ENCODE measurements around the gene METRN. TPM values are rescaled to one million over a fixed set of nuclear protein-coding genes. Genes with fewer than 3 reads are reported as not detected.

The METRN gene
- total and polyA plus RNA-seq, 2 of the 4 experiments (the other 2 are of a cell fraction): 6.1 to 48.2 TPM

Other genes starting within 250 kb of the METRN start
- gene CAPN15, start 187.4 kb upstream of the METRN start, total RNA-seq (2012; rRNA removed): 9.3 and 11.4 TPM in 2 replicates
- gene CAPN15, start 187.4 kb upstream of the METRN start, polyA plus RNA-seq (2012; rRNA removed): 24.3 and 36.0 TPM in 2 replicates
- gene PRR35, start 154.7 kb upstream of the METRN start, total RNA-seq (2012; rRNA removed): not detected in 2 replicates
- not detected in 2 replicates for gene PRR35, start 154.7 kb upstream of the METRN start, polyA plus RNA-seq (2012; rRNA removed)
- gene NHLRC4, start 148.1 kb upstream of the METRN start, total RNA-seq (2012; rRNA removed): 0.56 and 0.72 TPM in 2 replicates
- 0.65 and 0.84 TPM in 2 replicates for gene NHLRC4, start 148.1 kb upstream of the METRN start, polyA plus RNA-seq (2012; rRNA removed)
- 5.9 and 7.2 TPM in 2 replicates for gene PIGQ, start 145.2 kb upstream of the METRN start, total RNA-seq (2012; rRNA removed)
- gene PIGQ, start 145.2 kb upstream of the METRN start, polyA plus RNA-seq (2012; rRNA removed): 36.8 and 40.5 TPM in 2 replicates
- gene RAB40C, start 125.1 kb upstream of the METRN start, total RNA-seq (2012; rRNA removed): 6.8 and 6.9 TPM in 2 replicates
- gene RAB40C, start 125.1 kb upstream of the METRN start, polyA plus RNA-seq (2012; rRNA removed): 13.7 and 15.3 TPM in 2 replicates
- not detected in 2 replicates for gene WFIKKN1, start 84.1 kb upstream of the METRN start, total RNA-seq (2012; rRNA removed)
- gene WFIKKN1, start 84.1 kb upstream of the METRN start, polyA plus RNA-seq (2012; rRNA removed): 0.10 and 0.23 TPM in 2 replicates
- gene METTL26, start 78.8 kb upstream of the METRN start, total RNA-seq (2012; rRNA removed): 40.8 and 46.8 TPM in 2 replicates
- gene METTL26, start 78.8 kb upstream of the METRN start, polyA plus RNA-seq (2012; rRNA removed): 128 and 184 TPM in 2 replicates
- 6.3 and 8.6 TPM in 2 replicates for gene MCRIP2, start 73.3 kb upstream of the METRN start, total RNA-seq (2012; rRNA removed)
- gene MCRIP2, start 73.3 kb upstream of the METRN start, polyA plus RNA-seq (2012; rRNA removed): 19.6 and 27.9 TPM in 2 replicates
- gene WDR90, start 65.8 kb upstream of the METRN start, total RNA-seq (2012; rRNA removed): 1.4 and 1.7 TPM in 2 replicates
- gene WDR90, start 65.8 kb upstream of the METRN start, polyA plus RNA-seq (2012; rRNA removed): 18.7 and 21.7 TPM in 2 replicates
- 20.0 and 20.3 TPM in 2 replicates for gene RHOT2, start 47.0 kb upstream of the METRN start, total RNA-seq (2012; rRNA removed)
- gene RHOT2, start 47.0 kb upstream of the METRN start, polyA plus RNA-seq (2012; rRNA removed): 181 and 228 TPM in 2 replicates
- 0.72 and 0.83 TPM in 2 replicates for gene RHBDL1, start 39.4 kb upstream of the METRN start, total RNA-seq (2012; rRNA removed)
- gene RHBDL1, start 39.4 kb upstream of the METRN start, polyA plus RNA-seq (2012; rRNA removed): 4.1 and 4.8 TPM in 2 replicates
- 162 and 183 TPM in 2 replicates for gene STUB1, start 34.7 kb upstream of the METRN start, total RNA-seq (2012; rRNA removed)
- 186 and 195 TPM in 2 replicates for gene STUB1, start 34.7 kb upstream of the METRN start, polyA plus RNA-seq (2012; rRNA removed)
- gene JMJD8, start 30.8 kb upstream of the METRN start, total RNA-seq (2012; rRNA removed): 17.2 and 17.7 TPM in 2 replicates
- gene JMJD8, start 30.8 kb upstream of the METRN start, polyA plus RNA-seq (2012; rRNA removed): 62.5 and 72.2 TPM in 2 replicates
- 0.72 and 1.1 TPM in 2 replicates for gene WDR24, start 24.7 kb upstream of the METRN start, total RNA-seq (2012; rRNA removed)
- 8.7 and 10.8 TPM in 2 replicates for gene WDR24, start 24.7 kb upstream of the METRN start, polyA plus RNA-seq (2012; rRNA removed)
- 0.18 and 0.56 TPM in 2 replicates for gene FBXL16, start 9.3 kb upstream of the METRN start, total RNA-seq (2012; rRNA removed)
- 2.2 and 3.0 TPM in 2 replicates for gene FBXL16, start 9.3 kb upstream of the METRN start, polyA plus RNA-seq (2012; rRNA removed)
- gene ANTKMT, start 6.0 kb downstream of the METRN start, total RNA-seq (2012; rRNA removed): 7.3 and 7.5 TPM in 2 replicates
- 16.2 and 25.7 TPM in 2 replicates for gene ANTKMT, start 6.0 kb downstream of the METRN start, polyA plus RNA-seq (2012; rRNA removed)
- 0.54 and 0.56 TPM in 2 replicates for gene CCDC78, start 11.3 kb downstream of the METRN start, total RNA-seq (2012; rRNA removed)
- 4.6 and 5.5 TPM in 2 replicates for gene CCDC78, start 11.3 kb downstream of the METRN start, polyA plus RNA-seq (2012; rRNA removed)
- gene HAGHL, start 12.0 kb downstream of the METRN start, total RNA-seq (2012; rRNA removed): 3.0 and 3.1 TPM in 2 replicates
- gene HAGHL, start 12.0 kb downstream of the METRN start, polyA plus RNA-seq (2012; rRNA removed): 12.5 and 17.5 TPM in 2 replicates
- 13.9 and 17.0 TPM in 2 replicates for gene CIAO3, start 25.9 kb downstream of the METRN start, total RNA-seq (2012; rRNA removed)
- gene CIAO3, start 25.9 kb downstream of the METRN start, polyA plus RNA-seq (2012; rRNA removed): 20.2 and 20.5 TPM in 2 replicates
- gene MSLN, start 45.6 kb downstream of the METRN start, total RNA-seq (2012; rRNA removed): not detected in 2 replicates
- 0.14 and 0.22 TPM in 2 replicates for gene MSLN, start 45.6 kb downstream of the METRN start, polyA plus RNA-seq (2012; rRNA removed)
- gene RPUSD1, start 73.3 kb downstream of the METRN start, total RNA-seq (2012; rRNA removed): 11.7 and 13.1 TPM in 2 replicates
- gene RPUSD1, start 73.3 kb downstream of the METRN start, polyA plus RNA-seq (2012; rRNA removed): 32.3 and 43.3 TPM in 2 replicates
- gene CHTF18, start 73.5 kb downstream of the METRN start, total RNA-seq (2012; rRNA removed): 3.1 and 3.2 TPM in 2 replicates
- 21.4 and 28.1 TPM in 2 replicates for gene CHTF18, start 73.5 kb downstream of the METRN start, polyA plus RNA-seq (2012; rRNA removed)
- not detected in 2 replicates for gene GNG13, start 85.6 kb downstream of the METRN start, total RNA-seq (2012; rRNA removed)
- not detected in 2 replicates for gene GNG13, start 85.6 kb downstream of the METRN start, polyA plus RNA-seq (2012; rRNA removed)